Measurements from ENCODE around the gene ANKRD65.
"Not testable (repeated sequence)": the region's sequence is repeated elsewhere in the genome, so short reads cannot be mapped to it uniquely, and the experiment has no call there.

ANKRD65 gene

GRCh38 chr1:1430114-1430982, 9.3 kb upstream of the ANKRD65 start:
- peak; percentile 34 for DNase-seq (ENCODE audit: low read depth)

- no peak for DNase-seq (ENCODE audit: low read depth)
Observed at GRCh38 chr1:1429671-1430073, 8.6 kb upstream of the ANKRD65 start.

DNA sequence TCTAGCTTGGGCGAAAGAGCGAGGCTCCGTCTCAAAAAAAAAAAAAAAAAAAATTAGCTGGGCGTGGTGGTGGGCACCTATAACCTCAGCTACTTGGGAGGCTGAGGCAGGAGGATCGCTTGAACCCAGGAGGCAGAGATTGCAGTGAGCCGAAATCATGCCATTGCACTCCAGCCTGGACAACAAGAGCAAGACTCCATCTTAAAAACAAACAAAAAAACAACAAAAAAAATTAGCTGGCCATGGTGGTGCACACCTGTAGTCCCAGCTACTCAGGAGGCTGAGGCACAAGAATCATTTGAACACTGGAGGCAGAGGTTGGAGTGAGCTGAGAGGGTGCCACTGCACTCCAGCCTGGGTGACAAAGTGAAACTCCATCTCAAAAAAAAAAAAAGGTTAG, 7.9 kb upstream of the ANKRD65 start:
- not testable (repeated sequence) for DNase-seq (ENCODE audit: low read depth)

- no peak for DNase-seq (ENCODE audit: low read depth)
Observed at GRCh38 chr1:1428174-1428573, 7.1 kb upstream of the ANKRD65 start.

DNA sequence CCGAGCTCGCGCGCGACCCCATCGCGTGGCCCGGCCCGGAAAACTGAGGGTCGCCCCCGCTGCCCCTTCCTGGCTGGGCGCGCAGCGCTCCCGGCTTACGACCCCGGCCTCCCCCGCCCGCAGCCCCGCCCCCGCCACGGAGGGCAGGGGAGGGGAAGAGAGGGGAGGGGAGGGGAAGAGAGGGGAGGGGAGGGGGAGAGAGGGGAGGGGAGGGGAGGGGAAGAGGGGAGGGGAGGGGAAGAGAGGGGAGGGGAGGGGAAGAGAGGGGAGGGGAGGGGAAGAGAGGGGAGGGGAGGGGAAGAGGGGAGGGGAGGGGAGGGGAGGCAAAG, 6.7 kb upstream of the ANKRD65 start:
- DNase-seq (ENCODE audit: low read depth) = no peak

- no peak for DNase-seq (ENCODE audit: low read depth)
Observed at GRCh38 chr1:1427106-1427819, 6.2 kb upstream of the ANKRD65 start.

DNA sequence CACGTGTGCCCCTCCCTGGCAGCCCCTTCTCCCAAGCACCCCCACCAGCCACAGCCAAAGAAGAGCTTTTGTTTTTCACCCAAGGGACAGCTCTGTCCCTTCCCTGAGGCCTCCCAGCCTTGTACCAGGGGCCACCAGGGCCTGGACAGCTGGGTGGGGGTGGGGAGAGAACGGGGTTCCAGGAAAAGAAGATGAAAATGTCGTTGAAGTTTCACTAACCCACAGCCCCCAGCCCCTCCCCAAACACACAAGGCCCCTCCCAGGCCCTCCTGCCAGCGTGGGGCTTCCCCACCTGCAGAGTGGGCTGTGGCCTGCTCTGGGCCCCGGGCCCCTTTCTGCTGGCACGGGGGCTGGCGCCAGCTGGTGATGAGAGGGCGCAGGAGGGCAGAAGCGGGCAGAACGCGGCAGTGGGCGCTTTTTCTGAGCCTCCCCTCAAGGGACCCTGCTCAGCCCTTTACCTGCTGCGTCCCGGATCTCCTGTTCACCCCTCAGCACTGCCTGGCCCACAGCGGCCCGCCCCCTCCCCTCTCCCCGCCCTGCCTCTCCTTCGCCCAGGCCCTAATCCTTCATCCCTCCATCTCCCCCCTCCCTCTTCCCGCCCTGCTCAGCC, 5.5 kb upstream of the ANKRD65 start:
- no peak for DNase-seq (ENCODE audit: low read depth)

DNA sequence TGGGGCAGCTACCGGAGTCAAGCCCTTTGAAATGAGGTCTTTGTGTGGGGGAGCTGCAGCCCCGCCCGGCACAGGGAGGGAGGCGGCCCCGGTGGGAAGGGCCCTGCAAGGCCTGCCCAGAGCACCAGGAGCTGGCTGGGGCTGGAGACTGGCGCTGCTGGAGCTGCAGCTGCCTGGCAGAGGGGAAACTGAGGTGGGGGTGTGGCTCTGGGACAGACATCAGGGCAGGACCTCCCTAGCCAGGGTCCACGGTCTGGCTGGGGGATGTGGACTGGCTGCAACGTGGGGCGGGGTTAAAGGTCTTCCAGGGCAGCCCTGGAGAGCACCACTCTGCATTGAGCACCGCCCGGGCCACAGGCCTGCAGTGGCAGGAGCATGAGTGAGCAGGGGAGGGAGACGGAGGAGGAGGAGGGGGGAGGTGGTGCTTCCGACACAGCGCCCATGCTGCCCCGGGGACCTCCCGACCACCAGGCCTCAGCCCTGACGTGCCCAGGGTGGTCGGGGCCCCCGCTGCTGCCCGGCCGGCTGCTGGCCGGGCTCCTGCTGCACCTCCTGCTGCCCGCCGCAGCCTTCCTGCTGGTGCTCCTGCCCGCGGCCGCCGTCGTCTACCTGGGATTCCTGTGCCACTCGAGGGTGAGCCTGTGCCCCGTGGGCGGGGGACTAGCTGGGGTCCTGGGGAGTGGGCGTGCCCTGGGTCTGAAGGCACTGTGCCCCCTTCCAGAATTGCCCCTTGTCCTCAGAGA, 4.8 kb upstream of the ANKRD65 start:
- no peak for DNase-seq (ENCODE audit: low read depth)

GRCh38 chr1:1425426-1425752, 4.3 kb upstream of the ANKRD65 start:
- no peak for DNase-seq (ENCODE audit: low read depth)

- no peak for DNase-seq (ENCODE audit: low read depth)
Observed at GRCh38 chr1:1424707-1425106, 3.6 kb upstream of the ANKRD65 start.

DNA sequence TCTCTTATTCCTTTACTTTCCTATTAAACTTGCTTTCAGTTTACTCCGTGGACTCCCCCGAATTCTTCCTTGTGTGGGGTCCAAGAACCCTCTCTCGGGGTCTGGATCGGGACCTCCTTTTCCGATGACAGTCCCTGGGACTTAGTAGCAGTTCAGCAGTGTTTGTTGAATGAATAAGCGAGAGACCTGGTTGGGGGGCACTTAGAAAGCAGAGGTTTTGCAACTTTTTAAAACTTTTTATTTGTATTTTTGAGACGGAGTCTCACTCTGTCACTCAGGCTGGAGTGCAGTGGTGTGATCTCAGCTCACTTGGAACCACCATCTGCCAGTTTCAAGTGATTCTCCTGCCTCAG, 2.1 kb upstream of the ANKRD65 start:
- DNase-seq (ENCODE audit: low read depth) = no peak

DNA sequence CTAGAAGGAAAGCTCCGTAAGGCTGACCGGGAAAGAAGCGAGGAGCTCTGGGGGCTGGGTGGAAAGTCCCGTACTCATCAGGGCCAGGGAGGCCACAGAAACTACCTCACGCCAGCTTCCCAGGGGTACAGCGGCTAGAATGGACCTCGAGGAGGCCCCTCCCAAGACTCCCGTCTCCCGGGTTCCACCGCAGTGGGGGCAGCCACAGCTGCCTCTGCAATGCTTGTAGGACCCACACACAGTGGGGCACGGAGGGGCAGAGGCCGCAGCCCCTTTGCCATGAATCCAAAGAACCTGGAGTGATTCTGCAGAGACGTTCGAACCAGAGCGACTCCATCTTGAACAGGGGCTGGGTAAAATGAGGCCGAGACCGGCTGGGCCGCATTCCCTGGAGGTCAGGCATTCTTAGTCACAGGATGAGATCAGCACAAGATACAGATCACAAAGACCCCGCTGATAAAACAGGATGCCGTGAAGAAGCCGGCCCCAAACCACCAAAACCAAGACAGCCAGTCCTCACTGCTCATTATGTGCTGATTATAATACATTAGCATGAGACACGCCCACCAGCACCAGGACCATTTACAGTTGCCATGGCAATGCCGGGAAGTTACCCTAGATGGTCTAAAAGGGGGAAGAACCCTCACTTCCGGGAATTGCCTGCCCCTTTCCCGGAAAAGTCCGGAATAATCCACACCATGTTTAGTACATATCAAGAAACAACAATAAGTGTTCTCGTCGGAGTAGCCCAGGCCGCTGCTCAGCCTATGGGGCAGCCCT, 1.6 kb upstream of the ANKRD65 start:
- DNase-seq (ENCODE audit: low read depth) = no peak

DNA sequence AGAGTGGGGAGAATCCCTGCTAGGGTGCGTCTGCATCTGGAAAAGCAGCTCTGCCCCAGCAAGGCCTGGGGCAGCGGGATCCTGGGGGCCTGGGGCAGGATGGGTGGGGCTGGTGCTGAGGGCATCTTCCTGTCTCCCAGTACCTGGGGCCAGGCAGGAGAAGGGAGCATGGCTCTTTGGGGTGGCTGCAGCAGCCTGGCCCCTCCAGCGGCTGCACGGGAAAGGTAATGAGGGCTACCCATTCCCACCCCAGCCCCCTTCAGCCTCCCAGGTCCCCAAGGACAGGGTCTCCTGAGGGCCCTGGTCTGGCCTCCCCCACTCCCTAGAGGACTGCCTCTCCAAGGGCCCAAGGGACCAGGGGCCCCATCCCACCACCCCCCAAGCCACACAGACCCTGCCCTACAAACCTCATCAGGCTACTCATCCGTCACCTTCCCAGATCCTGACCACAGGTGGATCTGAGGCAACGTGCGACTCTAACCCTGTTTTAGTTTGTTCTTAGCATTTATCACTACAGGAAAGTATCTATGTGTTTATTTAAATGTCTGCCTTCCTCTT, 910 bp upstream of the ANKRD65 start:
- no peak for DNase-seq (ENCODE audit: low read depth)

DNA sequence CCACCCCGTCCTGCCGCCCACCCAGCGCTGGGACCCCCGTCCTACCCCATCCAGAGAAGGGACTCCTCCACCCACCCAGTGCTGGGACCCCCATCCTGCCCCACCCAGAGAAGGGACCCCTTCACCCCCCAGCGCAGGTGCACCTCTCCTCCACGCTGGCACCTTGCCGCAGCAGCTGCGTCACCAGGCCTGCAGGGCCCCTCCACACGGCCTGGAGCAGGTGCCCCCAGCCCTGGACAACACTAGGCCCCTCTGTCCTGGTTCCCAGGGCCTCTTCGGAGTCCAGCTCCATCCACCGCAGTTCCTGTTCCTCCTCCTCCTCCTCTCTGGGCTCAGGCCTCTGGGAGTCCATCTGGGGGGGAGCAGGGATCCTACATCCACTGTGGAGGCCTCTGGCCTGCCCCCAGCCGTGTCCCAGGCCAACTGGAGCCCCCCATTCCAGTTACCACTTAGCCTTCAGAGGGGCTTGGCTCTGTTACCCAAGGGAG, 378 bp downstream of the ANKRD65 start:
- no peak for DNase-seq (ENCODE audit: low read depth)

DNA sequence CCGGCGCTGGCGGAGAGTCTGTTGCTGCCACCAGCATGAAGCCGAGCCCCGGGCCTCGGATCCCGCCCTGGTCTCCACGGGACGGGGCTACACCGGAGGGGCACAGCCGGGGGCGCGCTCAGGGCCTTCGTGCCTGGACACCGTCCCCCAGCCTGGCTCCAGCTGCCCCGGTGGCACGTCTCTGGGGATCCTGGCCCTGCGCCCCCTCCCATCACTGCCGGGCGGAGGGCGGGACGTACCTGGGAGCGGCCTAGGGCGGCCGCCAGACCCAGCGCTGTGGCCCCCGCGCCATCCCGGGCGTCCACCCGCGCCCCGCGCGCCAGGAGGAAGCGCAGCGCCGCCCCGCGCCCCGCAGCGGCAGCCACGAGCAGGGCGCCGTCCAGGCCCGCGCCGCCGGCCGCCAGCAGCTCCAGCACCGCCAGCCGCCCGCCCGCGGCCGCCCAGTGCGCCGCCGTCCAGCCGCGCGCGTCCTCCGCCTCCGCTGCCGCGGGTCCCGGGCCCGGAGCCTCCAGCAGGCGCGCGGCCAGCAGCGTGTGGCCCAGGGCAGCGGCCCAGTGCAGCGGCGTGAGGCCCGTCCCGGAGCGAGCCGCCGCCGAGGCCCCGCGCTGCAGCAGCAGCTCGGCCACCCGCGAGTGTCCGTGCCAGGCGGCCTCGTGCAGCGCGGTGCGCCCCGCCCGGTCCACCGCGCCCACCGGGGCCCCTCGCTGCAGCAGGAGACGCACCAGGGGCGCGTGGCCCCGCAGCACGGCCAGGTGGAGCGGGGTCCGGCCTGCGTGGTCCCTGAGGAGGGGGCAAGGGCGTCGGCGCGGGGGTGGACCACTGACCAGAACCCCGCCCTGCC, 1.0 kb downstream of the ANKRD65 start:
- no peak for DNase-seq (ENCODE audit: low read depth)

DNA sequence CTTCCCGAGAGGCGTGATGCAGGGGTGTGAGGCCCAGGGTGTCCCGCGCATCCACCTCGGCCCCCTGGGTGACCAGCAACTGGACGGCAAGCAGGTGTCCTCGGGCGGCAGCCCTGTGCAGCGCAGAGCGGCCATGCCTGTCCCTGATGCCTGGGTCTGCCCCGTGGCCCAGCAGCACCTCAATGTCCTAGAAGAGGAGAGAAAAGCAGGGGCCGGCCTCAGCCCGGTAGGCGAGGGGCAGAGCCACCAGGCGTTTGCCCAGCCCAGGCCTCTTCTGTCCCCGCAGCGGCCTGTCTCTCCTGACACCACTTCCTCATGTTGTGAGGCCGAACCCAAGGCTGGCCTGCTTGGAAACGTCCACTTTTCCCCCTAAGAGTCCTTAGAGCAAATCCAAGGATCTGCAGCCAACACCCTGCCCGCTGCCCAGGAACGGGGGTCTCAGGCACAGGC, 1.7 kb downstream of the ANKRD65 start:
- no peak for DNase-seq (ENCODE audit: low read depth)

- no peak for DNase-seq (ENCODE audit: low read depth)
Observed at GRCh38 chr1:1418464-1419362, 2.4 kb downstream of the ANKRD65 start.

DNA sequence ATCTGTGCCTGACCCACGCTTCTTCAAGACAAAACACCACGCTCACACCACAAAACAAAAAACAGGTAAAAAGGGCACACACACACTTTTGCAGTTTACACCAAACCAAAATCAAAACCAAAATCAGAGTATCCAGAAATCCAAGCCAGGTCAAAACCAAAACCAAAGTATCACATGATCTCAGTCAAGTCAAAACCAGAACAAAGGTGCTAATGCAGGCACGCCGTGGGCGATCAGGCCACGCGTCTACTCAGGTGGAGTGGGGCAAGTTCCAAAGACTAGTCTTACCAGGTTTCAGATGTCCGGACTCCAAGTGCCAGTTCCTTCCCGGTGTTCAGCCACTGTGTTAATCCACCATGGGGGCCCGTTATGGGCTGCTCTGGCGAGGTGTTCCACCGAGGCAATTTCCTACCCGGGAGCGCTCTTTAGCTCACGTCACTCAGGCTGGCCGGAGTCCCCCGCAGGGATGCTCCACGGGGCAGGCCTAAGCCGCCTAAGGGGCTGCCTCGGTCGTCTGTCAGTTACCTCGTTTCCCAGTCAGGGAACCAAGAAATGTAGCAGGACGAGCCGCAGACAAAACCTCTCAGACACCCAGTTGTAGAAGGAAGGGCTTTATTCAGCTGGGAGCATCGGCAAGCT, 3.1 kb downstream of the ANKRD65 start:
- not testable (repeated sequence) for DNase-seq (ENCODE audit: low read depth)

DNA sequence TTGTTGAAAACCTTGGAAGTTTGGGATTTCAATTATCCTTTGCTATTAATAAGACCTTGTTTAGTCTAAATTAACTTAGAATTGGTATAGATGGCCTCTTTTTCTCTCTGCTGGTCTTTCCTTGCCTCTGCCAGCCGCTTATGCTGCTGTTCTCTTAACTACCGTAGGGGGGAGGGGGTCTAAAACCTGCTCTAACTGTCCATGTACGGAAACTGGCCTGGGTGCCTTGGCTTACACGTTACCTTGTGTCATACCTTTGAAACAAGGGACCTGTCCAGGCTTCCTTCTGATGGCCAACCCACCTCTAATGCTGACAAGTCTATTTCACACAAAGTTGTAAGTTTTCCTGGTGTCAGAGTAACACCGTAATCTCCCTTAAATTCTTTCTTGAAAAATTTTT, 3.7 kb downstream of the ANKRD65 start:
- DNase-seq (ENCODE audit: low read depth) = not testable (repeated sequence)

Data from fibroblast of gingiva (primary cell).